Measurements from ENCODE around the gene TMEM98.

GRCh38 chr17:32930512-32930911 lies 2.6 kb downstream of the TMEM98 start:
- TF ChIP-seq EZH2phosphoT487 (conservative IDR thresholded peaks at IDR 0.05; ENCODE audit: low read length) (no peak), CTCF (IDR thresholded peaks at IDR 0.05; ENCODE audit: insufficient read depth, low read length, poor library complexity, severe bottlenecking) (no peak)
